Measurements from ENCODE around the gene KCNG4. TPM values are rescaled to one million over a fixed set of nuclear protein-coding genes. Genes with fewer than 3 reads are reported as not detected.

KCNG4 gene
- total RNA-seq, 1 experiment from 2014 or later = not detected

DNA sequence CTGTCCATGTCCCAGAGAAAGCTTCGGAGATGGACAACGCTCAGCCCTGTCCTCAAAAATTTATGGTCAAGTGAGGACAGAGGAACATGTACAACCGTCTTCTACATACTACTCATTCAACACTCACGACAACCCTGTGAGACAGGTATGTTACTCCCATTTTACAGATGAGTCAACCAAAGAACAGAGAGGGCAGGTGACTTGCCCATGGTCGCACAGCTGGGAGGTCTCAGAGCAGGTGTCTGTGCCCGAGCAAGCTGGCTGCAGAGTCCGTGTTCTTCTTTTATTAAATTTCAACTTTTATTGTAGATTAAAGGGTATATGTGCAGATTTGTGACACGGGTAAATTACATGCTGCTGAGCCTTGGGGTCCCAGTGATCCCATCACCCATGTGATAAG is 49.1 kb upstream of the KCNG4 start:
- whole genome bisulfite sequencing (ENCODE audit: extremely low coverage, insufficient read length, low lambda C conversion rate) = no CpG with 5 or more reads among the region's 8 CpGs
- Histone ChIP-seq H2BK20ac (ENCODE audit: low read depth, low read length, poor library complexity, severe bottlenecking) (no peak overlapping the region), H3K79me1 (ENCODE audit: insufficient read depth, low read depth, low read length, poor library complexity, severe bottlenecking) (no peaks in the 10 kb centered on the region), H3K56ac (ENCODE audit: insufficient read length, low read depth, low read length) (no peak overlapping the region), H3K27me3 (ENCODE audit: insufficient read depth, low read length) (no peaks in the 10 kb centered on the region), H3K4me1 (ENCODE audit: insufficient read depth, low read length) (no peaks in the 10 kb centered on the region; the same call in 1 of the 2 replicates), H3K79me2 (ENCODE audit: insufficient read depth, low read length) (no peaks in the 10 kb centered on the region), H2AK5ac (ENCODE audit: insufficient read length, low read length) (no peak overlapping the region), H3K27ac (ENCODE audit: insufficient read length, low read depth, low read length) (no peak overlapping the region), H4K91ac (ENCODE audit: insufficient read length, low read depth, low read length) (no peak overlapping the region), H4K20me1 (ENCODE audit: control insufficient read depth, insufficient read depth, insufficient read length) (no peaks in the 10 kb centered on the region), H3K23ac (ENCODE audit: insufficient read length, low read depth, low read length) (no peak overlapping the region), H3K14ac (ENCODE audit: insufficient read depth, low read length) (no peak overlapping the region), H3K4me2 (ENCODE audit: insufficient read depth, insufficient read length, low read length) (no peak overlapping the region), H2BK120ac (ENCODE audit: low read depth, low read length, poor library complexity, severe bottlenecking) (no peak overlapping the region), H3K23me2 (ENCODE audit: insufficient read length, low read depth, low read length, poor library complexity, severe bottlenecking) (no peaks in the 10 kb centered on the region), H3T11ph (ENCODE audit: low read length) (no peak overlapping the region), H3K4ac (ENCODE audit: low read depth, low read length) (no peak overlapping the region), H3K9me3 (ENCODE audit: control insufficient read depth, low read depth, low read length) (no peaks in the 10 kb centered on the region), H4K8ac (replicated peaks; ENCODE audit: insufficient read length, low read depth, low read length) (no peak overlapping the region), H2BK5ac (ENCODE audit: insufficient read length, low read length) (no peak overlapping the region), H4K5ac (ENCODE audit: insufficient read length, low read depth, low read length) (no peak overlapping the region), H3K9ac (ENCODE audit: extremely low read depth, insufficient read length, low read length) (no peak overlapping the region), H2BK12ac (ENCODE audit: insufficient read length, low read depth, low read length) (no peak overlapping the region), H2BK15ac (ENCODE audit: low read depth, low read length) (no peak overlapping the region), H3K18ac (ENCODE audit: insufficient read length, low read depth, low read length) (no peak overlapping the region), H2AFZ (ENCODE audit: low read length) (no peak overlapping the region)
- H3K27me3 Mint-ChIP-seq (ENCODE audit: low read depth) = peaks cover 20% of the 10 kb centered on the region
- H3K36me3 Mint-ChIP-seq (ENCODE audit: insufficient read depth in 1 of 3, low read depth in 3 of 3) = peaks cover 0 to 2% (median 0%) of the 10 kb centered on the region in 3 experiments; a peak in 1 of 7 replicates
- no peak for DNase-seq
- peaks cover 20 to 22% of the 10 kb centered on the region in 2 experiments for H3K4me1 Mint-ChIP-seq
- H3K9me3 Mint-ChIP-seq = peaks cover 0 to 4% of the 10 kb centered on the region in 2 experiments; a peak in 3 of 5 replicates
- H3K27ac Mint-ChIP-seq = no peak overlapping the region
- H3K4me3 Mint-ChIP-seq = no peak overlapping the region
- TF ChIP-seq, protein P1, sequence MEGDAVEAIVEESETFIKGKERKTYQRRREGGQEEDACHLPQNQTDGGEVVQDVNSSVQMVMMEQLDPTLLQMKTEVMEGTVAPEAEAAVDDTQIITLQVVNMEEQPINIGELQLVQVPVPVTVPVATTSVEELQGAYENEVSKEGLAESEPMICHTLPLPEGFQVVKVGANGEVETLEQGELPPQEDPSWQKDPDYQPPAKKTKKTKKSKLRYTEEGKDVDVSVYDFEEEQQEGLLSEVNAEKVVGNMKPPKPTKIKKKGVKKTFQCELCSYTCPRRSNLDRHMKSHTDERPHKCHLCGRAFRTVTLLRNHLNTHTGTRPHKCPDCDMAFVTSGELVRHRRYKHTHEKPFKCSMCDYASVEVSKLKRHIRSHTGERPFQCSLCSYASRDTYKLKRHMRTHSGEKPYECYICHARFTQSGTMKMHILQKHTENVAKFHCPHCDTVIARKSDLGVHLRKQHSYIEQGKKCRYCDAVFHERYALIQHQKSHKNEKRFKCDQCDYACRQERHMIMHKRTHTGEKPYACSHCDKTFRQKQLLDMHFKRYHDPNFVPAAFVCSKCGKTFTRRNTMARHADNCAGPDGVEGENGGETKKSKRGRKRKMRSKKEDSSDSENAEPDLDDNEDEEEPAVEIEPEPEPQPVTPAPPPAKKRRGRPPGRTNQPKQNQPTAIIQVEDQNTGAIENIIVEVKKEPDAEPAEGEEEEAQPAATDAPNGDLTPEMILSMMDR (conservative IDR thresholded peaks at IDR 0.05) = no peak
